MCF 10A (cell line): ENCODE data around the gene CCDC12. TPM values are rescaled to one million over a fixed set of nuclear protein-coding genes. Genes with fewer than 3 reads are reported as not detected.

ENCODE experiments used
- BruUV-seq: library from RNA; stranded (reverse); fragments of 400-500 nt; replicated peaks from 2 replicates; lab custom pipeline; 2021; lab: Mats Ljungman, UMichigan
- CTCF ChIA-PET: fragments of 300-600 bp; sonication (Branson Sonifier 250); formaldehyde crosslinking; extraction: SDS; loops from one replicate; lab custom pipeline; 2021; ENCODE audit warnings: antibody characterized with exemption, inconsistent platforms; lab: Yijun Ruan, JAX
- POLR2A ChIA-PET: fragments of 300-600, 350-650 bp; sonication (Branson Sonifier 250); formaldehyde crosslinking; extraction: SDS; loops from one replicate; lab custom pipeline; 2020; ENCODE audit warnings: antibody characterized with exemption, inconsistent platforms; lab: Yijun Ruan, JAX
- DNase-seq: peaks from one replicate; pipeline ENCODE4 v3.0.0-alpha.2; 2018; ENCODE audit not compliant: unreplicated experiment
- H3K27ac Mint-ChIP-seq: one replicate; pipeline ENCODE4 v1.8.0; 2022; ENCODE audit warnings: mild to moderate bottlenecking, low read depth, mixed read lengths; ENCODE audit not compliant: unreplicated experiment
- H3K27me3 Mint-ChIP-seq: one replicate; pipeline ENCODE4 v1.8.0; 2022; ENCODE audit warnings: mixed read lengths; ENCODE audit not compliant: insufficient read depth, unreplicated experiment
- H3K36me3 Mint-ChIP-seq: one replicate; pipeline ENCODE4 v1.8.0; 2022; ENCODE audit warnings: mild to moderate bottlenecking, moderate library complexity, mixed read lengths; ENCODE audit not compliant: insufficient read depth, unreplicated experiment
- H3K4me1 Mint-ChIP-seq: one replicate; pipeline ENCODE4 v1.8.0; 2022; ENCODE audit warnings: mixed read lengths; ENCODE audit not compliant: insufficient read depth, unreplicated experiment
- H3K4me3 Mint-ChIP-seq: one replicate; pipeline ENCODE4 v1.8.0; 2022; ENCODE audit warnings: mild to moderate bottlenecking, moderate library complexity, mixed read lengths; ENCODE audit not compliant: unreplicated experiment
- H3K9me3 Mint-ChIP-seq: one replicate; pipeline ENCODE4 v1.8.0; 2022; ENCODE audit warnings: mixed read lengths; ENCODE audit not compliant: unreplicated experiment
- CTCF ChIP-seq: fragments of 200-600 bp; IDR thresholded peaks from one replicate; pipeline ENCODE4 v1.8.0; 2022; ENCODE audit warnings: antibody characterized with exemption, mild to moderate bottlenecking; ENCODE audit not compliant: unreplicated experiment
- intact Hi-C: fragments of 100-400 bp; cut with micrococcal nuclease; formaldehyde crosslinking; loops from 2 replicates; pipeline ENCODE4 v1.14.1; 2022
- total RNA-seq: library from RNA; stranded (reverse); gene quantifications from 2 replicates; pipeline ENCODE4 v1.2.3, GENCODE V29; 2022

CCDC12 gene
- total RNA-seq, 1 experiment from 2014 or later: 45.9 TPM

- no peaks in the 10 kb centered on the region for H3K27me3 Mint-ChIP-seq
- H3K4me1 Mint-ChIP-seq: peaks cover 52% of the 10 kb centered on the region
- H3K36me3 Mint-ChIP-seq: peaks cover 38% of the 10 kb centered on the region
- CTCF ChIA-PET: interaction anchor here (1.3 kb wide), 1 partner anchor 19 kb away, joined by 3 read pairs; no protein-coding TSS in a partner anchor
- no peak for DNase-seq
- BruUV-seq: no TSS peak
- no peak for TF ChIP-seq CTCF
- POLR2A ChIA-PET: interaction anchor here (1.2 kb wide), 2 partner anchors 9 to 250 kb away, joined by 3 read pairs; no protein-coding TSS in a partner anchor
- peak overlapping the region; percentile 70 for H3K27ac Mint-ChIP-seq
- intact Hi-C loops: no loop called here
- no peaks in the 10 kb centered on the region for H3K9me3 Mint-ChIP-seq
- no peak overlapping the region for H3K4me3 Mint-ChIP-seq
Measured at GRCh38 chr3:46942481-46943236, 33.9 kb downstream of the CCDC12 start.

GRCh38 chr3:46942076-46942475 is 34.5 kb downstream of the CCDC12 start:
- Mint-ChIP-seq H3K4me3 (no peak overlapping the region), H3K27me3 (no peaks in the 10 kb centered on the region), H3K27ac (peak overlapping the region; percentile 70), H3K4me1 (peaks cover 46% of the 10 kb centered on the region), H3K9me3 (no peaks in the 10 kb centered on the region), H3K36me3 (peaks cover 42% of the 10 kb centered on the region)
- DNase-seq: no peak
- no peak for TF ChIP-seq CTCF
- ChIA-PET POLR2A (interaction anchor here (0.6 to 1.2 kb wide), 2 partner anchors 8 to 14 kb away, joined by 3 read pairs; no protein-coding TSS in a partner anchor), CTCF (no interaction called here)
- BruUV-seq: no TSS peak
- intact Hi-C loops: no loop called here

- intact Hi-C loops: no loop called here
- no peak for TF ChIP-seq CTCF
- no peak for DNase-seq
- Mint-ChIP-seq H3K36me3 (peaks cover 36% of the 10 kb centered on the region), H3K4me3 (no peak overlapping the region), H3K4me1 (peaks cover 45% of the 10 kb centered on the region), H3K27ac (peak overlapping the region; percentile 69), H3K9me3 (no peaks in the 10 kb centered on the region), H3K27me3 (no peaks in the 10 kb centered on the region)
- ChIA-PET POLR2A (interaction anchor here (0.8 kb wide), 1 partner anchor 9 kb away, joined by 3 read pairs; no protein-coding TSS in a partner anchor), CTCF (interaction anchor here (0.6 to 1.0 kb wide), 3 partner anchors 18 to 1970 kb away, joined by 3 to 4 read pairs (median 3); no protein-coding TSS in a partner anchor)
- BruUV-seq: no TSS peak
Measured at GRCh38 chr3:46939578-46940445, 36.7 kb downstream of the CCDC12 start.

- no peak for TF ChIP-seq CTCF
- Mint-ChIP-seq H3K27me3 (no peaks in the 10 kb centered on the region), H3K4me3 (no peak overlapping the region), H3K27ac (peak overlapping the region; percentile 65), H3K36me3 (peaks cover 36% of the 10 kb centered on the region), H3K4me1 (peaks cover 41% of the 10 kb centered on the region), H3K9me3 (no peaks in the 10 kb centered on the region)
- ChIA-PET POLR2A (no interaction called here), CTCF (interaction anchor here (1.6 kb wide), 1 partner anchor 9 kb away, joined by 4 read pairs; no protein-coding TSS in a partner anchor)
- intact Hi-C loops: no loop called here
- no peak for DNase-seq
- no TSS peak for BruUV-seq
Measured at GRCh38 chr3:46938118-46938517, 38.4 kb downstream of the CCDC12 start.
